ENCODE results near the gene RSRC1.
"Not testable (repeated sequence)": the region's sequence is repeated elsewhere in the genome, so short reads cannot be mapped to it uniquely, and the experiment has no call there.

Gene RSRC1

DNA sequence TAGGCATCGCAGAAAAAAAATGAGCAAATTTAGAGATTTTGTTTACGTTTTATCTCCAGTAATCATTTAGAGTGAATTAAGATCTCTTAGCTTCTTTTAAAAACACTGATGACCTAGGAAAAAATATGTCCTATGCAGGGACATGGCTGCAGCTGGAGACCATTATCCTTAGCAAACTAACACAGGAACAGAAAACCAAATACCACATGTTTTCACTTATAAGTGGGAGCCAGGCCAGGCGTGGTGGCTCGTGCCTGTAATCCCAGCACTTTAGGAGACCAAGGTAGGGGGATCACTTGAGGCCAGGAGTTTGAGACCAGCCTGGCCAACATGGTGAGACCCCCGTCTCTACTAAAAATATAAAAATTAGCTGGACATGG, 298.6 kb downstream of the RSRC1 start:
- DNase-seq = not testable (repeated sequence)

DNA sequence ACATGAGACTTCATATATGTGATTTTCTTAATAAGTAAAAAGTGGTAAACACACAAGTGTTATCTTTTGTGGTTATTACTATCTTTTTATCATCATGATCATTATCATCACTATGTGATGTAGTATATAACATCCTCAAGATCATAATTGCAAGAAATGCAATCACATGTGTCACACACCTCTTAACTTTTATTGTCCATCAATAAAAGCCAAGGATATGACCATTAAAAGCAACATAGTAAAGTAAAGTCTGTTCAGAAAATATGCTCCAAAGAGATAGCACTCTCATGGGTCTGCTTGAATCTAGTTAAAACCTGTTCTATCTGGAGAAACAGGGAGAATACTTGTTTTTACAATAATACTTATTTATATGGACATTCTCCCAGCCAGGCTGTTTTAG, 308.1 kb downstream of the RSRC1 start:
- no peak for DNase-seq

DNA sequence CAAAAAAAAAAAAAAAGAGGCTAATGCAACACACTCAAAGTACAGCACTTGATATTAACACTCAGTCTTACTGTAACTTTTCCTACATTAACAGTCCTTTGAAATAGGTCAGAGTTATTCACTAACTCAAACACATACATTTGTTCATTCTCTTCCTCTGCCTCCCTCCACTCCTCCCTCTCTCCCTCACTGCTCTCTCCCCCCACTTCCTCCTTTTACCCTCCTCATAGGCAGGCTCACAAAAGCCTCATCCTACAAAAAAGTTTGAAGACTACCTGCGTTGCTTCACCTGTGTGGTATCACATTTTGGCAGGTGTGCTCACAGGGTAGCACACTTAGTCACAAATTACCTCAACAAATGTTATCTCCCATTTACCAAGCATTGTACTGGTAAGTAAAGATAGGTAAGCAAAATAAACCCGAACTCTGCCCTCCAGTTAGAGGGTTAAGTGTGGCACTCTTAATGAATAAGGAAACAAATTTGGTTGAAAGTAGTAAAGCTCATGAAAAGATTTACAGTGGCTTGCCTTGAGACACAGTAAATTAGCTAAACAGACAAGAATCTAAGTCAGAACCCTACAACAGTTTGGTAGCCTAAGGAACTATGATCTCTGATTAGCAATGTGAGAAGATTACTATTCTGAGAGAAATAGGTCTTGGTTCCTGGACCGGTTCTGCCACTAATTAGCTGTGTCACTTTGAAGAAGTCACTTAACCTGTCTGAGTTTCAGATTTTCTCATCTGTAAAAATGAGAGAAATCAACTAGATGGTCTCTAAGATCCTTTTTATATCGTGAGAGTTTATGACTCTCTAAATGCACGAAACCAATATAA, 310.1 kb downstream of the RSRC1 start:
- no peak for DNase-seq

DNA sequence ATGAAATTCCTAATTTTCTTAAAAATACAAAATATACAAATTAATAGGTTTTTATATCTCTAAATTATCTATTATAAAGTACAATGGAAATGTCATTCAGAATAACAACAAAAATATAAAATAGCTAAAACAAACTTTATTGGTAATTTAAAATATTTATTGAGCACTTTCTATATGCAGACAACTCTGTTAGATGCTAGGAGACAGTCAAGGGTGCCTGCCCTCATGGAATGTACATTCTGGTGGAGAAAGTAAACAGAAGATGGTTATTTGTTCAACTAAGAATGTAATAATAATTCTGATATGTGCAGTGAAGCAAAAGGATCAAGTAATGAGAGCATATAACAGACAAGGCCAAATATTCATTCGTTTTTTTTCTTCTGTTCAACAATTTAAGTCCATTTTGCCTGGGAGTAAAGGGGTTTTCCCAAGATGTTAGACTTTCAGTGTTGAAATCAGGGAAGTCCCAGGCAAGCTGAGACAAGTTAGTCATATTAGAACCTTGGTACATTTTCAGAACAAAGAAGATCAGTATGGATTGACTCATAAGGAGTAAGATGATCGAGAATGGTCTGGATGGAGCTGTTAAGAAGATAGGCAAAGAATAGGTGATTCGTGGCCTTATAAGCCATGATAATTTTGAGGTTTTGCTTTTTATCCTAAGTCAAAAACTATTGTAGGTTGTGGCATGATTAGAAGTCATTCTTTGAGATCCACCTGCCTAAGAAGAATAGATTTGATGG, 310.9 kb downstream of the RSRC1 start:
- DNase-seq = no peak

DNA sequence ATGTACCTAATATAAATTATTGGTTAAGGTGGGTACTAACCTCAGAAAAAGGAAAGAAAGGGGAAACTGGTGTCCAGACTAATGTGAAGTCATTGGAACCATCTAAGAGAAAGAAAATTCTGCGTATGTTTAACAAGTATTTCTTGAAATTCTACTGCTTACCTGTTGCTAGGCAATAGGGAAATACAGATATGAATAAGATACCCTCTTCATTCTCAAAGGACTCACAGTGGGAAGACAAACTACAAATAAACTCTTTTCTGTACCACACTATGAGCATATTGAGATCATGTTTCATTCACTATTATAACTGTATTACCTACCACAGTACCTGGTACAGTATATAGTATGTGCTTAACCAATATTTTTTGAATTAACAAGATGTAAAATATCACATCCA, 320.6 kb downstream of the RSRC1 start:
- DNase-seq = no peak

DNA sequence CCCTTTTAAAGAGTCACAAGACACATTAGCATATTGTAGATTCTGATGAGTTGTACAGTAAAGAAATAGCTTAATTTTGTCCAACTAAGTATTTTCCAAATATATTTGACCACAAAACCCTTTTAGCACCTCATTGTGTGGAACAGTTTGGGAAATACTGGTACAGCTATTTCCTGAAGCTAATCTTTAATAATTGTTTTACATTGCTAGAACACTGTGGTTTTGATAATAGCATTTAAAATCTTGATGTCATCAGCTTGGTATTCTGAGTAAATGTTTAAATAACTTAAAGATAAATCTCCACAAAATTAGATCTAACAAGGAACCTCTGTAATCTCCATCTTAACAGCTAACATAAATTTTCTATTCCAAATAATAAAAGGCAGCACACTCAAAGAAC, 321.1 kb downstream of the RSRC1 start:
- DNase-seq = no peak

DNA sequence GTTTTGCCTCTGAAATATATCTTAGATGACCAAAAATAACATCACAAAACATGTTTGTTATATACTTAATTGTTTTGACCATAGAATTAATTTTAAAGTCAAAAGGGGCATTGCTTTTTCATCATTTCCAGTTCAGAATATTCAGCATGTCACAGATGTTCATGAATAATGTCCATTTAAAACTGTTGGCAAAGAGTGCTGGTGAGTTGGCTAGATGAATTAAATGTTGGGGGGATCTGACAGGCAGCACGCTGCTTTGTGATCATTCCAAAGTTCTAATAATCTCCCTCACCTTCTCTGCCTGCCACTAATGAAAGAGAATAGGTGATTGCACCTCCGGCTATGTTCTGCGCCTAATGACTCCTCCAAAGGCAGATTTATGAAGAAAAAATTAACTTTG, 321.9 kb downstream of the RSRC1 start:
- no peak for DNase-seq

DNA sequence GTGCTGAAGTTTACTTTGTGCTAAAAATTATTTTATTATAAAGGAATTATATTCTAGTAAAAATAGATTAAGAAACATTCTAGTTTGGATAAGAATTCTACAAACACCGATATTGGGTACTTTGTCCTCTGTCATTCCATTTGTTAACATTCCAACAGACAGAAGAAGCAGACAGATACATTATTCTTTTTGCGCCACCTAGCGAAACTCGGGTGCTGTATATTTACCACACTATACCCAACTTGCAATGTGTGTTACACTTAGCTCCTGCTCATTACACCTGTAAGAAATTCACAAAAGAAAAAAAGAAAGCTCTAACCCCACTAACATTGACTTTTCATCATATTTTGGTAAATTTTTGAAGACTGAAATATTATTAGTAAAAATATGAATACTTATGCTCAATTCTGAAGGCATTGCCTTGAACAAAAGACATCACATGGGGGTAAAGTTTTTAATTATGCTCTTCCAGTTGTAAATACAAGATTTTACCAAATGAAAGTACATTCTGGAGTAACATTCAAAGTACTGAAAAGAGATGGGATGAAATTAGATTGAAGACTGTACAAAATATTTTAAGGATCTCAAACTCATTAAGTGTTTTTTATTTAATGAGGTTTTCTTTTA, 324.6 kb downstream of the RSRC1 start:
- peak; percentile 53 for DNase-seq

DNA sequence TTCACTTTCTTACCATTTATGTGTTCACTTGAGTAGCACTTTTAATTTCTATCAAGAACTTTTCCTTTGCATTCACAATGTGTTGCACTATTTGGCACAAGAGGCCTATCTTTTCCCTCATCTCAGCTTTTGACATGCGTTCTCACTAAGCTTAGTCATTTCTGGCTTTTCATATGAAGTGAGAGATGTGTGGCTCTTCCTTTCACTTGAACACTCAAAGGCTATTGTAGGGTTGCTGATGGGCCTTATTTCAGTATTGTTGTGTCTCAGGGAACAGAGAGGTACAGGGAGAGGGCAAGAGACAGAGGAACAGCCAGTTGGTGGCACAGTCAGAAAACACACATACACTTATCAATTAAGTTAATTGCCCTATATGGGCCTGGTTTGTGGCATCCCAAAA, 333.7 kb downstream of the RSRC1 start:
- no peak for DNase-seq

DNA sequence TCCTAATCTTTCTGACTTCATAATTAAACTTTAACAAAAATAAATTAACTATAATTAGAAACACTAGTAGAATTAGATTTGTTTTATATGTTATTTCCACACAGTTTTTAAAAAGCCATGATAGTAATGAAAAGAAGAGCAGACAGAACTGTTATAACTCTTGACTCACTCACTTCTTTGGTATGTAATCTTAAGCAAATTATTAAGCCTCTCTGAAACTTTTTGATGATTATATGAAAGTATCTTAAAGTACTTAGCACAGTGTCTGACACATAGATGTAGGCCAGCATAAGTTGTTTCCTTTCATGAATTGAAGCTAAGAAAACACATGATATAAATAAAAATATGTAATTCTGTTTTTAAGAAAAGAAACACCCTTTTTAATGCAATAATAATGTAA, 337.5 kb downstream of the RSRC1 start:
- no peak for DNase-seq

DNA sequence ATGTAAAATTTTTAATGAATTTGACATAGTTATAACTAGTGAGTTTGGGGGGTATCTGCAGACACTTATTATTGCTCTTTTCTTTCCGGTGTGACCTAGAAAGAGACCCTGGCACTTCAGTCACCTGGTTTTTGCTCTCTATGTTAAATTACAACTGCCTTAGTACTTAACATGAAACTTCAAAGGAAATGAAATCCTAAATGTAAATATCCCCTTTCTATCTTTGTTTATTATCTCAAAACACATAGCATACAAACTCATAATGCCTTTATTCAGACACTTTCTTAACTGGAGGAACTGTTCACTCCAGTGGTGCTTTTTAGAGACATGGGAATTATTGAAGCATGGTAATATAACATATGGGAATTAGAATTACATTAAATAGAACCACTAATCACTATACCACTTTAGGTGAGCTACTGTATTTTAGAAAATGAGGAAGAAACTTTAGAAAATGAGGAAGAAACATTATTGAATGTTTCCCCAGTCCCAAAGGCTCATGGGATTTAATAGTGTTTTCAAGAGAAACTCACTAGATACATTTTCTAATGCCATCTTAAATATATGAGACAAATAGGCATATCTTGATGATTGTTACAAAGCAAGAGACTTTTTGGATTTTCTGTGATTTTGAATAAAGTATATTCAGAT, 341.6 kb downstream of the RSRC1 start:
- no peak for DNase-seq

DNA sequence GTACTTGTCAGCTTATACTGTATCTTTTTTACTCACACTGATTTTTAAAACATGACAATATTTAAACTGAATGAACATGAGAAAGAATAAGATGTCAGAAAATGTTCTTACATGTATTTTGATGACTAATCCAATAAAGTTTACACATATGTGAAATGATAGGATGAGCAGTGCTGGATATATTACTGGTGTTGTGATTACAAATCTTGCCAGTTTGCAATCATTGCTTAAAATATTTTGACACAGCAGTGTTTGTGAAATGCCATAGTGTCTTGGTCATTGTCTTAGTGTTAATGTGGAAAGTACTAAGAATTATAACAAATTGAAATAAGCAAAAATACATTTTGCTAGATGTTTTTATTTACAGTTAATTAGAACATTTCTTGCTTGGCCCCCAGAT, 342.4 kb downstream of the RSRC1 start:
- no peak for DNase-seq

DNA sequence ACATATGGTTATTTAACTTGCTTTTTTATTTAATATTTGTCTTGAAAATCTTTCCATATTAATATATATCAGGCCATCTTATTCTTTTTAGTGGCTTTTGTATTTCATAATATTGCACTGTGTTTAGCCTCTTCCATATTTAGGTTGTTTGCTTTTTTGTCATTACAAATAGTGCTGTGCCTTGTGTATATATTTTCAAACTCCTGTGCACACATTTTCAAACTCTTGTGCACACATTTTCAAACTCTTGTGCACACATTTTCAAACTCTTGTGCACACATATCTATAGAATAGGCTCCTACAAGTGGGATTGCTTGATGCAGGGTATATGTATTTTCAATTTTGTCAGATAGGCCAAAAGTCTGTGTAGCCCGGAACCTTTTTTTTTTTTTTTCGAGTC, 343.1 kb downstream of the RSRC1 start:
- no peak for DNase-seq

DNA sequence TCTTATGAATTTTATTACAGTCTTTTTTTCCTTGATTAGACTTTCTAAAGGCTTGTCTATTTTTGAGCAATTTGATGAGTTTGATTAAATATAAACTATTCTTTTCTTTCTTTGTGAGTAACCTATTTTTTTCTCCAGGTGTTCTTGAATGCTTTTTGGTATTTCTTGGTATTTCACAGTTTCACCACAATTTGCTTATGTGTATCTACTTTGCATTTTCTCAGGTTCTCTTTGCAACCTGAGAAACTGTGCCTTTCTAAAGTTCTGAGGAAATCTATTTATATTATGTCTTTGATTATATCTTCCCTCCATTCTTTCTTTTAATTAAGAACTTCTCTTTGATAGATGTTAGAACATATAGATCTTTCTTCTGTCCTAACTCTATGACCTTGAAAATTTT, 344.0 kb downstream of the RSRC1 start:
- DNase-seq = no peak

DNA sequence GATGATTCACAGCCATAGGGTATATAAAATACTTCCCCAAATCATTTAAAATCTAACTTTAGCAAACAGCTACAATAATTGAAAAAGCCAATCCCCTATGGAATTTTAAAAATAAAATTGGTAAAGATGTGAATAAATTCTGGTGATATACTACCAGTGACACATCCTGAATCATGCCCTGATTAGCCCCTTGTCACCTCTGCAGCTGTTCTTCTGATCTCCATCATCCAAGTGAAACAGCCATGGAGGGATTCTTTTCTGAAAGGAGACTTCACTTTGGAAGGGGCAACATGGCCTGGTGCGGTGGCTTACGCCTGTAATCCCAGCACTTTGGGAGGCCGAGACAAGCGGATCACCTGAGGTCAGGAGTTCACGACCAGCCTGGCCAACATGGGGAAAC, 345.5 kb downstream of the RSRC1 start:
- no peak for DNase-seq

DNA sequence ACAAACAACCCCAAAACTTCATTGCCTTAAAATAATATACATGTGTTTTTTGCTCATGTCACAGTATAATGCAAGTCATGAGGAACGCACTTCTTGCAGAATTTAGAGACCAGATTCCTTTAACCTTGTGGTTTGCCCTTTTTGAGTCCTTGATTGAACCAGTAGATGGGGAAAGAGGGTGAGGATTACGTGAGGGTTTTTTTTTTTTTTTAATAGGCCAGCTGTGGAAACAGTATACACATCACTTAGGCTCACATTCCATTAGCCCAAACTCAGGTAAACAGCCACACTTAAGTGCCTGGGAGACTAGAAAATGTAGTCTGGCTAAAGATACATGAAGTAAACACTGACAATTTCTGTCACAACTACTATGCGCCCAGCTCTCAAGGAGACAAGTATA, 346.2 kb downstream of the RSRC1 start:
- no peak for DNase-seq

DNA sequence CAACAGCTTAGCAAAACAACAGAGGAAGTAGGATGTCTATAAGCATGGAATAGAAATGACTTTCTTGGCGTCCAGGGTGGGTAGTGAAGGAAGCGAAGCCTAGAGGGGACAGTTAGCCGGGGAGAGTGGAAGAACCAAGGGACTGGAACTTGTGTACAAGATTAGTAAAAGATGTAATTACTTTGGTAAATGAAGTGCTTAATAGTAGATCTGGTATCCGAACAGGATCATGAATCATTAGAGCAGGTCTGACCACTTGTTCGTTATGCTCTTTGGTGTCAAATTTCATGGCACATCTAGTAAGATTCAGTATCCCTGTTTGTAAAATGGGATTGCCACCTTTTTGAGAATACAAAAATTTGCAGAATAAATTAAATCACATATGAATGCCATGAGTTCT, 348.6 kb downstream of the RSRC1 start:
- no peak for DNase-seq

DNA sequence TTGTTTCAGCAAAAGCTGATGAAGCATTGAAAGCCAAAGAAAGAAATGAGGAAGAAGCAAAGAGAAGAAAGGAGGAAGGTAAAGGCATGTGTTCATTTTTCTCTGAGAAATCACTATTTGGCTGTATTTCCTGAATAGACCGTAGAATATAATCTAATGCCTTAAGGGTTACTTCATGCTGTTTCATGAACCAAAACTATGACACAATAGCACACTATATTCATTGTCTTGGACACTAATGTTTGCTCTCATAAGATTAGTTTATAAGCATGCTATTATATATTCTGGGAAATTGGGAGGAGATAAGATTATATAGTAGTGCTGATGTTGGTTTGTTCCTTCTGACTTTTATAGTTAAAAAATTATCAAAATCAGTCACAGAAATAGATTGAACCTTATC, 351.0 kb downstream of the RSRC1 start:
- DNase-seq = no peak

DNA sequence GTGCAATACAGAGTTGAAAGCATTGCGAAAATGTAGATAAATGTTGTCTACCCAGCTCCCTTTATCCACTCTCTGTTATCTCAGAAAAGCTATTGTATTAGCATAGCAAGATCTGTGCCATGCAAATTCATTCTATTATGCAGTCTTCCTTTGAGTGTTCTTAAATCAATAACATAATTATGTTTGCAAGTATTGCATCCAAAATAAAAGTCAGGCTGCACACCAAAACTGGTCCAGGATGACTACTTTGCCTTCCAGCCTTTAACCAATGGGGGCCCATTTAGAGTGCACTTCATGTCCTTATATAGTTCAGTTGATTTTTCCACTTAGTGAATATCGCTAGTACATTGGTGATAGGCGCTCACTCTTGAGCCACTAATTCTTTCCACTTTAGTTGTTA, 353.7 kb downstream of the RSRC1 start:
- no peak for DNase-seq

DNA sequence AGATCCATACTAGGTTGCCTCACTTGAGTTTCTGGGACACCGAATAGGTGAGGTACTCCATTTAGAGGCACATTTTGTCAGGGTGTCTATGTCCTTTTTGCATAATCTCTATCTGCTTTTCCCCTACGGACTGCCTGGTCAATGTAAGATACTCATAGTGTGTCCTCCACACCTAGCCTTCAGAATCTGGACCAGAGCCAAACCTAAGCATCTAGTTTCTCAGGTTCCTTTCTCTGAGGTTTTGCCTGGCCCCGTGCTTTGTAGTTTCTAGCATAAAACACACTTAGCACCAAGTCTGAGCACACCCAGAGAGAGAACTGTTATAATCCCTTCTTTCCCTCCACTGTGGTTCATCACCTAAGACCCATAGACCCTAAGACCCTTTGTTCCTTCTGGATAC, 355.2 kb downstream of the RSRC1 start:
- no peak for DNase-seq

DNA sequence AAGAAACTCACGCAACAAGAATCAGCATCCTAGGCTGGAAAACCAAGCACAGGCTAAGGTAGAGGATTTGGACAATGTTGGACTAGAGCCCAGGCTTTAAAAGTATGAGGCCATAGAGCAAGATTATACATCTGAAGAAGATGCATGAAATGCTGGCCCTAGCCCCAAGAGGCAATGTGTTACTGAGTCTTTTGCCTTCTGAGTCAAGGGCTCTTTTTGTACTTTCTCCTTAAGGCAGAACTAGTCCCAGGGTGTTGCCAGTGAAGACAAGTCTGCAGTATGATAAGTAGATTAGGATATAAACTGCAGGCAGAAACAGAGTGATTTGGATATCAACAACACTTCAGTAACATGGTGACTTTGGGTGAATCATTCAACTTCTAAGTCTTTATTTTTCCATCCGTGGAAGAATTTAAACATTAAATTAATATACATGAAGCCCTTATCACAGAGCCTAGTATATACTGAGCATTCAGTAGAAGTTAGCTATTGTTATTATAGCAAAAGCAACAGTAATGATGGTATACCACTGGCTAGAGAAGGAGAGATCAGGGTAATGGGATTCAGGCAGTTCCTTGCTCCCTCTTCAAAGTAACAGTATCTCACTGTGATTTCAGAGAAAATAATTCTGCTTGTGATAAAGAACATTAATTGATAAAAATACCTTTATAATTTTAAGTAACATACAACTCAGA, 361.2 kb downstream of the RSRC1 start:
- DNase-seq = no peak

DNA sequence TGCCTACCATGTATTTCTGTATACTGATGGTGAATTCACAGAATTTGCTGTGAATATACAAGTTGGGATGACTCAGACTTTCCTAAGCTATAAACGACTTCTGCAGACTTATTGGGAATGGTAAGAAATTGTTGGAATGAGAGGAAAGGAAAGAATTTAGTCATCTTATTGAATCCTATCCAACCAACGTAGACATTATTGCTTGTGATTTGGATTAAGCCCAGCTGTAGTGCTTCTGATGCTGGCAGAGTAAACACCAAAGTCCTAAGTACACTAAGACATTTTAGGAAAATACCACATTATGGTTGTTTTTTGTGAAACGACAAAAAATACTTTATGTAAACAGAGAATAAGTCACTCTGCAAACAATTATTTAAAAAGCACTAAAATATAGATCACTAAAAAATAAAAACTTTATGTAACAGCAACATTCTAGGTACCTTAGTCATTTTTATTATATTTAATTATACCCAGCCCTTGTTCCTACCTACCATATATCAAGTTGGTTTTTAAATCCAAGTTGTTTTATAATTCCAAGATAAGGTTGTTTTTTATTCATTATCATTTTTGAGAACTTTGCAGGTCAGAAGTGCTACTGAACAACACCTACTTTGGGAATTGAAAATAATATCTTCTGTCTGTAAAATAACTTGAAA, 361.9 kb downstream of the RSRC1 start:
- no peak for DNase-seq

DNA sequence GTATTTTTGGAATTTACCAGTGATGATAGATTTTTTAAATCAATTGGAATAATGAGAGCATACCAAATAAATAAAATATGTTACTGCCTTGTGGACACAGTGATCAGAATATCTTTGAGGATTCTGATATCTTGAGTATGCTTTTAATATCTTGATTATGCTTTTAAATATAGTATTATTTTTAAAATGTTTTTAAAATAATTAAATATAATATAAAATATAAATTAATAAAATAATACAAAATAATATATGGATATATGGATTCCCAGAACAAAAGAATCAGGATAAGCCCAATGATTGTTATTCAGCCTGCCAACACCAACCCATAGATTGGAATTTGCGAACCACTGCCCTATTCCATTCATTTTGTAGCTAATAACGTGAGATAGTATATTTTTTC, 369.2 kb downstream of the RSRC1 start:
- no peak for DNase-seq

Measured in KG1 (cell line).